AG04450 (cell line): ENCODE data around the gene SLIT3. TPM values are rescaled to one million over a fixed set of nuclear protein-coding genes. Genes with fewer than 3 reads are reported as not detected.

Experiments
- CTCF ChIA-PET: fragments of 300-600, 350-600 bp; formaldehyde crosslinking; extraction: SDS; loops from one replicate; lab custom pipeline; 2022; ENCODE audit warnings: antibody characterized with exemption, inconsistent platforms; lab: Charles Lee
- POLR2A ChIA-PET: fragments of 350-600 bp; formaldehyde crosslinking; extraction: SDS; loops from one replicate; lab custom pipeline; 2021; ENCODE audit warnings: antibody characterized with exemption, inconsistent platforms; lab: Yijun Ruan, JAX
- DNase-seq: peaks from one replicate; pipeline ENCODE4 v3.0.0-alpha.2; 2011; ENCODE audit warnings: low read depth, low spot score
- H3K27ac ChIP-seq: one replicate; pipeline ENCODE4 v1.5.1; 2012; ENCODE audit warnings: low read depth, low read length, control low read depth
- H3K27me3 ChIP-seq: one replicate; pipeline ENCODE4 v1.6.0; 2012; ENCODE audit warnings: low read length; ENCODE audit not compliant: control insufficient read depth, insufficient read depth
- H3K4me3 ChIP-seq: 2 replicates; pipeline ENCODE4 v1.5.1; 2011; ENCODE audit warnings: mild to moderate bottlenecking, low read depth, low read length, control low read depth
- H3K9me3 ChIP-seq: 2 replicates; pipeline ENCODE4 v1.5.1; 2012; ENCODE audit warnings: low read length; ENCODE audit not compliant: control insufficient read depth, insufficient read depth
- CTCF ChIP-seq: IDR thresholded peaks from 2 replicates; pipeline ENCODE4 v1.5.1; 2011; ENCODE audit warnings: low read depth, low read length, control low read depth, inconsistent platforms
- polyA plus RNA-seq: library from polyadenylated mRNA; depleted of rRNA; stranded (reverse); fragments of >200 nt; gene quantifications from 2 replicates; pipeline ENCODE4 v1.2.3, GENCODE V29; 2011

SLIT3 gene
- polyA plus RNA-seq, 1 experiment = 0.26 TPM

- ChIA-PET CTCF (no interaction called here), POLR2A (no interaction called here)
- Histone ChIP-seq H3K9me3 (0 out of 2 replicates have a peak, but pooled peaks cover 2% of the 10 kb centered on the region), H3K27ac (no peak overlapping the region), H3K27me3 (no peaks in the 10 kb centered on the region), H3K4me3 (no peak overlapping the region)
- no peak for DNase-seq
- no peak for TF ChIP-seq CTCF
These were observed 205.5 kb downstream of the SLIT3 start for GRCh38 chr5:169095410-169095960.

- DNase-seq = no peak
- H3K9me3 ChIP-seq = peaks cover 2% of the 10 kb centered on the region; the same call in 1 of the 2 replicates
- TF ChIP-seq CTCF = no peak
- CTCF ChIA-PET = no interaction called here
- H3K4me3 ChIP-seq = no peak overlapping the region
- POLR2A ChIA-PET = no interaction called here
- H3K27me3 ChIP-seq = no peaks in the 10 kb centered on the region
- H3K27ac ChIP-seq = no peak overlapping the region
These were observed 206.1 kb downstream of the SLIT3 start for GRCh38 chr5:169094586-169095409.

GRCh38 chr5:169091396-169091980 is 209.5 kb downstream of the SLIT3 start:
- H3K27me3 ChIP-seq = no peaks in the 10 kb centered on the region
- H3K27ac ChIP-seq = no peak overlapping the region
- TF ChIP-seq CTCF = no peak
- no peak overlapping the region for H3K4me3 ChIP-seq
- DNase-seq = no peak
- ChIA-PET CTCF (no interaction called here), POLR2A (no interaction called here)
- peaks cover 2% of the 10 kb centered on the region; the same call in 1 of the 2 replicates for H3K9me3 ChIP-seq

- Histone ChIP-seq H3K9me3 (peaks cover 2% of the 10 kb centered on the region; the same call in 1 of the 2 replicates), H3K27ac (no peak overlapping the region), H3K27me3 (no peaks in the 10 kb centered on the region), H3K4me3 (no peak overlapping the region)
- ChIA-PET CTCF (interaction anchor here (1.1 kb wide), 1 partner anchor 9 kb away, joined by 3 read pairs; no protein-coding TSS in a partner anchor), POLR2A (no interaction called here)
- TF ChIP-seq CTCF = no peak
- no peak for DNase-seq
These were observed 211.6 kb downstream of the SLIT3 start for GRCh38 chr5:169089343-169089742.
